ENCODE measurements around the gene HP1BP3. TPM values are rescaled to one million over a fixed set of nuclear protein-coding genes. Genes with fewer than 3 reads are reported as not detected.

Gene HP1BP3
- total and polyA plus RNA-seq, 2 experiments from 2014 or later, result 138 to 151 TPM

GRCh38 chr1:20717452-20718342, 69.4 kb downstream of the HP1BP3 start, which contains the start of gene KIF17:
Gene KIF17 (minus strand): TSS chr1:20718007. CDS start chr1:20717706, 301 bp downstream.
- peak within 1 kb of the TSS; percentile 56 for H3K4me3 ChIP-seq
- H3K9me2 ChIP-seq (ENCODE audit: insufficient read depth), result no peaks in the 10 kb centered on the region
- H3K9ac ChIP-seq, result peak within 1 kb of the TSS; percentile 22
- no peaks in the 10 kb centered on the region for H3K4me1 ChIP-seq (ENCODE audit: insufficient read depth)
- DNase-seq, result peak; percentile 93
- H3K27me3 ChIP-seq (replicated peaks; ENCODE audit: insufficient read depth), result no peaks in the 10 kb centered on the region
- peak within 1 kb of the TSS; percentile 61 for H2AFZ ChIP-seq
- H3K79me2 ChIP-seq (ENCODE audit: insufficient read depth), result no peaks in the 10 kb centered on the region
- H3K4me2 ChIP-seq (ENCODE audit: unreplicated experiment), result peak within 1 kb of the TSS; percentile 32
- in situ Hi-C loops (cut with MboI), result no loop called here
- no peaks in the 10 kb centered on the region for H3K36me3 ChIP-seq (ENCODE audit: low read depth)
- no peaks in the 10 kb centered on the region for H4K20me1 ChIP-seq (ENCODE audit: insufficient read depth)
- WGBS, 2 experiments (ENCODE audit: low coverage in 1 of 2, low lambda C conversion rate in 2 of 2, missing lambda C conversion rate in 2 of 2), result 2 to 7% methylated on average over 55 to 64 of the region's 112 CpGs
- no peaks in the 10 kb centered on the region for H3K9me3 ChIP-seq (ENCODE audit: low read depth)
- no peak within 1 kb of the TSS for H3K27ac ChIP-seq
- 0 out of 2 replicates have a peak, but pooled peaks cover 3% of the 10 kb centered on the region for H3F3A ChIP-seq (ENCODE audit: insufficient read depth)
- TF ChIP-seq EZH2 (IDR thresholded peaks at IDR 0.05; ENCODE audit: insufficient read depth, poor library complexity, severe bottlenecking), result no peak
- TF ChIP-seq EZH2phosphoT487 (IDR thresholded peaks at IDR 0.05; ENCODE audit: insufficient read depth, low read depth), result no peak

GRCh38 chr1:20716232-20716631, 70.9 kb downstream of the HP1BP3 start:
- H3K4me1 ChIP-seq (ENCODE audit: insufficient read depth), result no peaks in the 10 kb centered on the region
- H2AFZ ChIP-seq, result no peak overlapping the region
- no peaks in the 10 kb centered on the region for H3K79me2 ChIP-seq (ENCODE audit: insufficient read depth)
- H3K9me2 ChIP-seq (ENCODE audit: insufficient read depth), result no peaks in the 10 kb centered on the region
- H4K20me1 ChIP-seq (ENCODE audit: insufficient read depth), result no peaks in the 10 kb centered on the region
- no peaks in the 10 kb centered on the region for H3K9me3 ChIP-seq (ENCODE audit: low read depth)
- TF ChIP-seq EZH2 (IDR thresholded peaks at IDR 0.05; ENCODE audit: insufficient read depth, poor library complexity, severe bottlenecking) (no peak), EZH2phosphoT487 (IDR thresholded peaks at IDR 0.05; ENCODE audit: insufficient read depth, low read depth) (no peak)
- DNase-seq, result no peak
- H3F3A ChIP-seq (ENCODE audit: insufficient read depth), result 0 out of 2 replicates have a peak, but pooled peaks cover 3% of the 10 kb centered on the region
- no peak overlapping the region for H3K4me2 ChIP-seq (ENCODE audit: unreplicated experiment)
- WGBS, 2 experiments (ENCODE audit: low coverage in 1 of 2, low lambda C conversion rate in 2 of 2, missing lambda C conversion rate in 2 of 2), result 65 to 70% methylated on average over 13 of the region's 13 CpGs
- H3K9ac ChIP-seq, result no peak overlapping the region
- in situ Hi-C loops (cut with MboI), result no loop called here
- H3K27me3 ChIP-seq (replicated peaks; ENCODE audit: insufficient read depth), result no peaks in the 10 kb centered on the region
- H3K36me3 ChIP-seq (ENCODE audit: low read depth), result no peaks in the 10 kb centered on the region
- no peak overlapping the region for H3K4me3 ChIP-seq
- no peak overlapping the region for H3K27ac ChIP-seq

GRCh38 chr1:20715406-20715805, 71.7 kb downstream of the HP1BP3 start:
- no peak overlapping the region for H3K4me2 ChIP-seq (ENCODE audit: unreplicated experiment)
- WGBS, 2 experiments (ENCODE audit: low coverage in 1 of 2, low lambda C conversion rate in 2 of 2, missing lambda C conversion rate in 2 of 2), result 83 to 85% methylated on average over 15 of the region's 15 CpGs
- no peak for DNase-seq
- no peak overlapping the region for H3K27ac ChIP-seq
- no peaks in the 10 kb centered on the region for H4K20me1 ChIP-seq (ENCODE audit: insufficient read depth)
- no peaks in the 10 kb centered on the region for H3K9me3 ChIP-seq (ENCODE audit: low read depth)
- H3K4me3 ChIP-seq, result no peak overlapping the region
- in situ Hi-C loops (cut with MboI), result no loop called here
- H3K4me1 ChIP-seq (ENCODE audit: insufficient read depth), result no peaks in the 10 kb centered on the region
- H3K9ac ChIP-seq, result no peak overlapping the region
- H3K36me3 ChIP-seq (ENCODE audit: low read depth), result no peaks in the 10 kb centered on the region
- TF ChIP-seq EZH2 (IDR thresholded peaks at IDR 0.05; ENCODE audit: insufficient read depth, poor library complexity, severe bottlenecking) (no peak), EZH2phosphoT487 (IDR thresholded peaks at IDR 0.05; ENCODE audit: insufficient read depth, low read depth) (no peak)
- H3K27me3 ChIP-seq (replicated peaks; ENCODE audit: insufficient read depth), result no peaks in the 10 kb centered on the region
- H3K9me2 ChIP-seq (ENCODE audit: insufficient read depth), result no peaks in the 10 kb centered on the region
- H3K79me2 ChIP-seq (ENCODE audit: insufficient read depth), result no peaks in the 10 kb centered on the region
- H2AFZ ChIP-seq, result no peak overlapping the region
- H3F3A ChIP-seq (ENCODE audit: insufficient read depth), result 0 out of 2 replicates have a peak, but pooled peaks cover 3% of the 10 kb centered on the region

- Histone ChIP-seq H3K4me2 (ENCODE audit: unreplicated experiment) (no peak overlapping the region), H3K79me2 (ENCODE audit: insufficient read depth) (no peaks in the 10 kb centered on the region), H3F3A (ENCODE audit: insufficient read depth) (no peaks in the 10 kb centered on the region), H3K27me3 (replicated peaks; ENCODE audit: insufficient read depth) (no peaks in the 10 kb centered on the region), H3K9ac (no peak overlapping the region), H3K9me3 (ENCODE audit: low read depth) (no peaks in the 10 kb centered on the region), H3K36me3 (ENCODE audit: low read depth) (no peaks in the 10 kb centered on the region), H2AFZ (no peak overlapping the region), H4K20me1 (ENCODE audit: insufficient read depth) (no peaks in the 10 kb centered on the region), H3K27ac (no peak overlapping the region), H3K4me3 (no peak overlapping the region), H3K4me1 (ENCODE audit: insufficient read depth) (no peaks in the 10 kb centered on the region), H3K9me2 (ENCODE audit: insufficient read depth) (no peaks in the 10 kb centered on the region)
- WGBS, 2 experiments (ENCODE audit: low coverage in 1 of 2, low lambda C conversion rate in 2 of 2, missing lambda C conversion rate in 2 of 2), result 67 to 81% methylated on average over 6 of the region's 6 CpGs
- no peak for DNase-seq
- TF ChIP-seq EZH2 (IDR thresholded peaks at IDR 0.05; ENCODE audit: insufficient read depth, poor library complexity, severe bottlenecking) (no peak), EZH2phosphoT487 (IDR thresholded peaks at IDR 0.05; ENCODE audit: insufficient read depth, low read depth) (no peak)
- in situ Hi-C loops (cut with MboI), result no loop called here
Observed at GRCh38 chr1:20713440-20713839, 73.7 kb downstream of the HP1BP3 start.
